ENCODE results near the gene NOD2.
A peak's percentile ranks its signal among the peaks of the same experiment; 100 is the strongest.

The NOD2 gene

DNA sequence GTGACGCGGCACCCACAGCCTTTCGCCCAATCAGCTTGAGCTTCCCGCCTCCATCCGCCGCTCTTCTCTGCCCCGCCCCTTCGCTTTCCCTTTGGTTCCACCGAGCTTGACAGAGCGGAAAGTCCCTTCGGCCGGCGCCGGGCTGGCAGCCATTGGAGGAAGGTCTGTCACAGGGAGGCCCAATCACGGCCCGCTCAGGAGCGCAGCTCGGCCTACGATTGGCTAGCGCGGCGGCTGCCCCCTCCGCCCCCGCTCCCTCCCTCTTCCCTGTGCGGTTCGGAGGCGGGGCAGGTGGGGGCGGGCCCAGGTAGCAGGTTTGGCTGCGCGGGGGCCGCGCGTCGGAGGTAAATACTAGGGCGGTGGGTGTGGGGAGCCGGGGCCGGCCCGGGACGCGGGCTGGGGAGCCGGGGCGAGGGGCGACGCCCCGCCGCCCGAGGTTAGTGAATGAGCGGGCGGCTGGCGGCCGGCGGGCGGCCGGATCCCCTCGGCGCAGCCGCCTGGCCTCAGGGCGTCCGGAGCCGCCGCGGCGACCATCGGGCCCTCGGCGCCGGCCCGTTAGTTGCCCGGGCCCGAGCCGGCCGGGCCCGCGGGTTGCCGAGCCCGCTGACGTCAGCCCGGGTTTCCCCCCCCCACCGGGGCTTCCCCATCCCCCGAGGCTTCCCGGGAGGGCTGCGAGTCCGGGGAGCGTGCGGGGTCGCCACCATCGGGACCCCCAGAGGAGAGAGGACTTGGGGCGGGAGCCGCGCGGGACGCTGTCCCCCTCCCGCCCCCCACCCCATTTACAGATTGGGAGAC lies 48.6 kb downstream of the NOD2 start, which contains the start of gene CYLD:
TSS of gene CYLD (plus strand) at position 306 of the 795 bp plus-strand sequence. CDS start 7,613 bp downstream, outside the sequence.
- Mint-ChIP-seq H3K27me3 (no peaks in the 10 kb centered on the region), H3K27ac (peak within 1 kb of the TSS; percentile 98), H3K4me3 (peak within 1 kb of the TSS; percentile 85), H3K36me3 (peaks cover 45% of the 10 kb centered on the region), H3K4me1 (peaks cover 40% of the 10 kb centered on the region), H3K9me3 (no peaks in the 10 kb centered on the region)
- DNase-seq: peak; percentile 100
- CTCF ChIA-PET: interaction anchor here (0.8 to 5.7 kb wide), 8 partner anchors 63 to 78 kb away, joined by 3 to 183 read pairs (median 4); no protein-coding TSS in a partner anchor

DNA sequence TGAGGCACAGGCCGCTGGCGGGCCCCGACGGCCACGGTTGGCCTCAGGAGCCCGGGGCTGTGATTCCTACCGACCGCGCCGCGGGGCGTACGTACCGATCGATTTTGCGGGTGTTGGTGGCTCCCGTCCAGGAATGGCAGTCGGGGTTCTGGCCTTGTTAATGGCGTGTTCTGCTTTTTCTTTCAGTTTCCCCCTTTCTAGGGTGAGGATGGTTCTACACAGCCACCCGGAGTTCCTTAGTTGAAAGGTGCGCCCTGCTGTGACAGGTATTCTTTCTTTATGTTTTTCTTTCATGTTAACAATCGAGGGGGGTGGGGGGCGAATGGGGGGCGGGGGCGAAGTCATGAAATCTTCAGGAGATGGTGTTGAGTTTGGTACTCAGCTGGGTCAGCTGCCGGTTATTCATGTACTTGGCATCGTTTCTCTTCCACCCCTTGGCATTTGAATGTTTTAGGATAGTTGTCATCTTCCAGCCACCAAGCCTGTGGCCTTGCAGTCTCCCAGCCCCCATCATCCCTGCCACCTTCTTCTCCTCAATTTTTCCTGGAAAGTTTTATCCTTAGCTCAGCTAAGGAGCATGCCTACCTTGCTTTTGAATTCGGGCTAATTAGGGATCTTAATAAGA lies 49.3 kb downstream of the NOD2 start:
- Mint-ChIP-seq H3K36me3 (peaks cover 49% of the 10 kb centered on the region), H3K4me1 (peaks cover 47% of the 10 kb centered on the region), H3K27me3 (no peaks in the 10 kb centered on the region), H3K27ac (peak overlapping the region; percentile 92), H3K9me3 (no peaks in the 10 kb centered on the region), H3K4me3 (peak overlapping the region; percentile 80)
- peak; percentile 74 for DNase-seq
- CTCF ChIA-PET: interaction anchor here (5.7 to 6.0 kb wide), 2 partner anchors 65 to 74 kb away, joined by 33 to 183 read pairs; no protein-coding TSS in a partner anchor

DNA sequence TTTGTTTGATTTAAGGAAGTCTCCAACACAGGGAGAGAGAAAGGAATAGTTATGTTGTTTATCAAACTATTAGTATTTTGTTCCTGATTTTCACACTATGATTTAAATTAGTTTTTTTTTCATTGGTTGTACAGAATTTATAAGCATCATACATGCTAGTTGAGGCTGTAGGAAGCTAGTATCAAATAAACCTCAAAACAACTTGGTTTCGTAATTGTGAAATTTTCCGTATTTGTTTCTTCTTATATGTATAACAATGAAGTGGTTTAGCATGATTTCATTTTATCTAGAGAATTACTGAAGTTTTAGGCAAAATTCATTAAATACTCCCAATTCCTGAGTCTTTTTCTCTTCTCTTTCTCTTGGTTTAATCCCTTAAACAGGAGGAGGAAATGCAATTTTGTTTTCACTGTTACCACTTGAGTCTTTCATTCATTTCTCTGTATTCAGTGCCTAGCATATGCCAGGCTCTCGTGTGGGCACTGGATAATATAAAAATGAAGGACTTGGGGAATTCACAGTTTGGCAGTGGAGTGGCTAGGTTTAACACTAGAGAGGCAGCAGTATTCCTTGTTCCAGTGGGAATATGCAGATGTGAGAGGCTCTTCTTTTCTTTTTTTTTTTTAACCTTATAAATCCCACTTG lies 50.3 kb downstream of the NOD2 start:
- DNase-seq: no peak
- peak overlapping the region; percentile 80 for H3K4me3 Mint-ChIP-seq
- peaks cover 47% of the 10 kb centered on the region for H3K36me3 Mint-ChIP-seq
- no peaks in the 10 kb centered on the region for H3K9me3 Mint-ChIP-seq
- no peaks in the 10 kb centered on the region for H3K27me3 Mint-ChIP-seq
- H3K27ac Mint-ChIP-seq: peak overlapping the region; percentile 92
- H3K4me1 Mint-ChIP-seq: peaks cover 54% of the 10 kb centered on the region
- CTCF ChIA-PET: interaction anchor here (2.5 to 6.0 kb wide), 6 partner anchors 24 to 75 kb away, joined by 10 to 183 read pairs (median 26); partner anchors contain the start of gene SNX20

DNA sequence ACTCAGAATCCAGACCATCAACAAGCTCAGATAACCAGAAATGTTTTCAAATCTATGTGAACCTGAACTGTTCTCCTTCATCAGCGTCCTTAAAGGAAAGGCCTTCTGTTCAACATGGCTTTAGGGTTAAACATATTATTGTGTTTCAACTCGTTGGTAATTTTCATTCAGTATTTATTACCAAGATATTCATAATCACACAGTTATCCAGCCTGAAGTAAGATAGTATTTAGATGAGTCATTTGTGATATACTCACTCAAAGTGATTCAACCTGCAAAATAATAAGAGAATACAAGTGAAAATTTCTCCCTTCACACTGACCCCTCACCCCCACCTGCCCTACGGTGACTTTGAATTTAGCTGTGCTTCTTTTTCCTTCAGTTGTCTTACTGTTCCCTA lies 51.5 kb downstream of the NOD2 start:
- no peaks in the 10 kb centered on the region for H3K9me3 Mint-ChIP-seq
- peaks cover 56% of the 10 kb centered on the region for H3K4me1 Mint-ChIP-seq
- peak overlapping the region; percentile 80 for H3K4me3 Mint-ChIP-seq
- CTCF ChIA-PET: interaction anchor here (1.0 to 6.0 kb wide), 9 partner anchors 9 to 418 kb away, joined by 3 to 183 read pairs (median 20); partner anchors contain the start of gene SNX20
- H3K27me3 Mint-ChIP-seq: no peaks in the 10 kb centered on the region
- no peak for DNase-seq
- peak overlapping the region; percentile 92 for H3K27ac Mint-ChIP-seq
- peaks cover 49% of the 10 kb centered on the region for H3K36me3 Mint-ChIP-seq

DNA sequence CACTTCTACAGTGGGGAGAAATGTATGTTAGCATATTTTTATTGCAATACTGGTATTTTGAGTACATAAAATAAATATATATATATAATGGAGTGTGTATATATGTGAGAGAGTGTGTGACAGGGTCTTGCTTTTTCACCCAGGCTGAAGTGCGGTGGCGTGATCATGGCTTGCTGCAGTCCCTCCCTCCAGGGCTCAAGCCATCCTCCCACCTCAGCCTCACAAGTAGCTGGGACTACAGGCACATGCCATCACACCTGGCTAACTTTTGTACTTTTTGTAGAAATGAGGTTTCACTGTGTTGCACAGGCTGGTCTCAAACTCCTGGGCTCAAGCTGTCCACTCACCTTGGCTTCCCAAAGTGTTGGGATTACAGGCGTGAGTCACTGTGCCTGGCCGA lies 52.5 kb downstream of the NOD2 start:
- peak overlapping the region; percentile 92 for H3K27ac Mint-ChIP-seq
- CTCF ChIA-PET: interaction anchor here (0.9 to 6.0 kb wide), 13 partner anchors 10 to 721 kb away, joined by 3 to 183 read pairs (median 9); partner anchors contain the start of genes CNEP1R1 and SNX20
- peaks cover 58% of the 10 kb centered on the region for H3K4me1 Mint-ChIP-seq
- peaks cover 56% of the 10 kb centered on the region for H3K36me3 Mint-ChIP-seq
- H3K9me3 Mint-ChIP-seq: no peaks in the 10 kb centered on the region
- H3K27me3 Mint-ChIP-seq: no peaks in the 10 kb centered on the region
- H3K4me3 Mint-ChIP-seq: peak overlapping the region; percentile 80
- peak; percentile 49 for DNase-seq

DNA sequence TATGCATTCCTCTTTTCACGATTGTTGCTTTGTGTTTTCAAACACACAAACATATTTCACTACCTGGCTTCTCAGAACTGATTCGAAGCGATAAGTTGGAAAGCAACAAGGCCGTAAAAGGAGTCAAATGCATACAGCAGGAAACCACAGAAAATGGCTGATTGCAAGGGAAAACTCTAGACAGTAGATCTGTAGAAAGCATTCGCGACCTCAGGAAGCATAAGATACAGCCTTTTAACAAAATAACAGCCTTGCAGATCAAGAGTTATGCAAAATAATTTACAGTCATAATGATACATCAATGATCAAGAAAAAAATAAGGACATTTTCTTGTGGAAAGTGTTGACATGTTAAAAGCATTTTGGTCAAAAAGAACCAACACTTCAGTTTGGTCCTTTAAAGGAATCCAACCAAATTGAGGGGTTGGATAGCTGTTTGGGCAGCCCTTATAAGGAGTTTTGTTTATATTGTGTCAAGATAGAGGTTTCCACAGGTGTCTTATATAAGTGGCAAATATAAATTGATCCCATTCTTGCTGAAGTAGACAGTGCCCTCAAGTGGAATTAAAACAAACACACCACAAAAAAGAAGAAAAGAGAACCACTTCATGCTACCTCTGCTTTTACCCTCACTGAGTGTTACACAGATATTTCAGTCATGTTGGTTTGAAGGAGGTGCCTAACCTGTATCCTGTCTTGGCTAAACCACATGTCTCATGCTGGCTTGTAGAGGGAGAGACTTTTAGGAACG lies 54.0 kb downstream of the NOD2 start:
- Mint-ChIP-seq H3K27ac (peak overlapping the region; percentile 92), H3K36me3 (peaks cover 63% of the 10 kb centered on the region), H3K27me3 (no peaks in the 10 kb centered on the region), H3K4me3 (peak overlapping the region; percentile 81), H3K9me3 (no peaks in the 10 kb centered on the region), H3K4me1 (peaks cover 60% of the 10 kb centered on the region)
- DNase-seq: peak; percentile 34
- CTCF ChIA-PET: interaction anchor here (1.1 to 6.0 kb wide), 13 partner anchors 20 to 418 kb away, joined by 3 to 183 read pairs (median 8); partner anchors contain the start of gene SNX20

DNA sequence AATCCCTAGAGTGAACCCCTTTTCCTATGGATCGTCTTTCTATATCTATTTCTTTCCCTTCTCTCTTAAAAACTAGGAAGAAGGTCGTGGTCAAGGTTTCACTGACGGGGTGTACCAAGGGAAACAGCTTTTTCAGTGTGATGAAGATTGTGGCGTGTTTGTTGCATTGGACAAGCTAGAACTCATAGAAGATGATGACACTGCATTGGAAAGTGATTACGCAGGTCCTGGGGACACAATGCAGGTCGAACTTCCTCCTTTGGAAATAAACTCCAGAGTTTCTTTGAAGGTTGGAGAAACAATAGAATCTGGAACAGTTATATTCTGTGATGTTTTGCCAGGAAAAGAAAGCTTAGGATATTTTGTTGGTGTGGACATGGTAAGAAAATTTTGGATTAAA lies 58.1 kb downstream of the NOD2 start:
- DNase-seq: no peak
- Mint-ChIP-seq H3K36me3 (peaks cover 63% of the 10 kb centered on the region), H3K27ac (peak overlapping the region; percentile 45), H3K4me1 (peaks cover 80% of the 10 kb centered on the region), H3K9me3 (no peaks in the 10 kb centered on the region), H3K27me3 (no peaks in the 10 kb centered on the region), H3K4me3 (no peak overlapping the region)
- CTCF ChIA-PET: interaction anchor here (1.3 to 5.7 kb wide), 5 partner anchors 14 to 84 kb away, joined by 4 to 50 read pairs (median 5); no protein-coding TSS in a partner anchor

DNA sequence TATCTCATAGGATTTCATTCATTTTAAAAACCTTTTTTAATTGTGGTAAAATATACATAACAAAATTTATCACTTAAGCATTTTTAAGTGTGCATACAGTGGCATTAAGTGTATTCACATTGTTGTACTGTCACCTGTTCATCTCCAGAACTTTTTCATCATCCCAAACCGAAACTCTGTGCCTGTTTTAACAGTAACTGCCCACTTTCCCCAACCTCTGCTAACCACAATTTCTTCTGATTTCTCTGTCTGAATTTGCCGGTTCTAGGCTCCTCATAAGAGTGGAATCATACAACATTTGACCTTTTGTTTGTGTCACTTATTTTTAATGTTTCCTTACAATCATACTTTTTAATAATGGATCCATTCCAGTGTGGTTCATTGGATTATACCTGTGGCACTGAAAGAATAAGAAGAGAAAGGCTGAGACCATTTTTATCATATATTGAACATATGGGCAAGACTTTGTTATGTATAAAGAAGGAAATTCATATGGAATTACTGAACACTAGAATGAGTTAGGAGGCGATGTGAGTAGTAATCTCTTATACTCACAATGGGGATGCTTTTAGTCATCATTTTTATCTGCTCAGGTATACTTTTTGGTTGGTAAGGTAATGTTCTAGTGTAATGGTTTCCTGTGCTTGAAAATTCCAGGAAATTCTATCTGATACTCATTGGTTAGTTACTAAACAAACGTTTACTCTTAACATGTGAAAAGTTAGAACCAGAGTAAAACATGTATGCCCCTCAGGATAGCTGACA lies 59.2 kb downstream of the NOD2 start:
- no peak for DNase-seq
- Mint-ChIP-seq H3K9me3 (no peaks in the 10 kb centered on the region), H3K27ac (peak overlapping the region; percentile 26), H3K27me3 (no peaks in the 10 kb centered on the region), H3K36me3 (peaks cover 66% of the 10 kb centered on the region), H3K4me1 (peaks cover 79% of the 10 kb centered on the region), H3K4me3 (no peak overlapping the region)
- CTCF ChIA-PET: interaction anchor here (5.7 kb wide), 1 partner anchor 86 kb away, joined by 50 read pairs; no protein-coding TSS in a partner anchor

DNA sequence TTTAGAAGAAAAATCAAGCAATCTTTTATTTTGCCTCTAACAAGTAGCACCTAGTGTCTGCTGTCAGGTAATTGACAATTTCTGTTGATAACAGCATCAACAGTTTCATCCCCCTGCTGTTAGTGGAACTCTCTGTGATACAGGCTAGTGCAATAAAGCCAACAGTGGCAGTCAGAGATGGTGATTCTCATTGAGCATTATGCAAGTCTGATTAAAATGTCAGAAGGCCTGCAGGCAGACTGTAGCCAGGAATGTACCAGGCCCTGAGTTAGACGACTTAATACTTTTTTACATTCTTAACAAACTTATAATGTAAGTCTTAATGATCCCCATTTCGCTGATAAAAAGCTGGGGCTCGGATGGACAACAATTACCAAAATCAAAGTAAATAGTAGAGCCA lies 63.1 kb downstream of the NOD2 start:
- Mint-ChIP-seq H3K36me3 (peaks cover 66% of the 10 kb centered on the region), H3K4me1 (peaks cover 76% of the 10 kb centered on the region), H3K27me3 (no peaks in the 10 kb centered on the region), H3K4me3 (no peak overlapping the region), H3K27ac (peak overlapping the region; percentile 43), H3K9me3 (no peaks in the 10 kb centered on the region)
- CTCF ChIA-PET: interaction anchor here (0.9 to 1.1 kb wide), 4 partner anchors 10 to 89 kb away, joined by 3 to 5 read pairs (median 3); no protein-coding TSS in a partner anchor
- no peak for DNase-seq

DNA sequence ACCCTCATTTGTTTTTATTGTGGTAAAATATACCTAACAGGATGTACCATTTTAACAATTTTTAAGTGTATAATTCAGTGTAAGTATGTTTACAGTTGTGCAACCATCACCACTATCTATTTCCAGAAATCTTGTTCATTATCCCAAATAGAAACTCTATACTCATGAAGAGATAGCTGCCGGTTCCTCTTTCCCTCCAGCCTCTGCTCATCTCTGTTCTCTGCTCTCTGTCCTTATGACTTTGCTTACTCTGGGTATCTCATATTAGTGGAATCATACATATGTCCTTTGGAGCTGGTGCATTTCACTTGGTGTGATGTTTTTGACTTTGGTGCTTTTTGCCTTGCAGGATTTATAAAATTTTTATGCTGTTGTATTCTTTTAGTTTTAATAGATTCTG lies 67.9 kb downstream of the NOD2 start:
- DNase-seq: no peak
- no peak overlapping the region for H3K27ac Mint-ChIP-seq
- H3K27me3 Mint-ChIP-seq: no peaks in the 10 kb centered on the region
- H3K4me1 Mint-ChIP-seq: peaks cover 77% of the 10 kb centered on the region
- CTCF ChIA-PET: no interaction called here
- peaks cover 69% of the 10 kb centered on the region for H3K36me3 Mint-ChIP-seq
- H3K9me3 Mint-ChIP-seq: peaks cover 2% of the 10 kb centered on the region
- no peak overlapping the region for H3K4me3 Mint-ChIP-seq

DNA sequence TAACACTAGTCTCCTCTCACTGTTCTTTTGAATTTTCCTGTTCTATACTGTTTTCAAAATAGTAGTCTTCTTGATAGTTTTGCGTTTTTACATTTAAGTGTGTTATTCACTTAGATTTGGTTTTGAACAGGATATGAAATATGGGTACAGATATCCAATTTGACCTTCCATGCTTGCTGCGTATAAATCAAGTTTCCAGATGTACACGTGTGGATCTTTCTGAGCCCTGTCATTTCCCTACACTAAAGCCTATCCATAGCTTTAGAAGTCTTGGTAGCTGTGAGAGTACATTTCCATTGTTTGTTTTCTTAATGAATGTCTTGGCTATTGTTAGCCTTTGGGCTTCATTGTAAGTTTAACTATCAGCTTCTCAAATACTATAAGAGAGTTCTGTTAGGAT lies 68.8 kb downstream of the NOD2 start:
- no peak overlapping the region for H3K4me3 Mint-ChIP-seq
- H3K36me3 Mint-ChIP-seq: peaks cover 69% of the 10 kb centered on the region
- peaks cover 8% of the 10 kb centered on the region for H3K9me3 Mint-ChIP-seq
- no peak overlapping the region for H3K27ac Mint-ChIP-seq
- no peak for DNase-seq
- CTCF ChIA-PET: interaction anchor here (1.0 to 1.4 kb wide), 3 partner anchors 44 to 92 kb away, joined by 3 to 6 read pairs (median 4); no protein-coding TSS in a partner anchor
- H3K27me3 Mint-ChIP-seq: no peaks in the 10 kb centered on the region
- H3K4me1 Mint-ChIP-seq: peaks cover 76% of the 10 kb centered on the region

DNA sequence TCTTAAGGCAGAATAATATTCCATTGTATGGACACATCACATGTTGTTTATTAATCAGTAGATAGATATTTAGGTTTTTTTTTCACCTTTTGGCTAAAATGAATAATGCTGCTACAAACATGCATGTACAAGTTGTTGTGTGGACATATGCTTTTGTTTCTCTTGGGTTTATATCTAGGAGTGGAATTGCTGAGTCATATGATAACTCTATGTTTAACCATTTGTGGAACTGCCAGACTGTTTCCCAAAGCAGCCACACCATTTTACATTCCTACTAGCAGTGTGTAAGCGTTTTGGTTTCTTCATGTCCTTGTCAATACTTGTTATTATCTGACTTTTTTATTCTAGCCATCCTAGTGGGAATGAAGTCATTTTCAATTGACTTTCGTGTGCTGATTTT lies 69.8 kb downstream of the NOD2 start:
- Mint-ChIP-seq H3K36me3 (peaks cover 68% of the 10 kb centered on the region), H3K27ac (no peak overlapping the region), H3K9me3 (peaks cover 8% of the 10 kb centered on the region), H3K27me3 (no peaks in the 10 kb centered on the region), H3K4me1 (peaks cover 79% of the 10 kb centered on the region), H3K4me3 (no peak overlapping the region)
- DNase-seq: no peak
- CTCF ChIA-PET: interaction anchor here (1.1 to 2.0 kb wide), 3 partner anchors 43 to 96 kb away, joined by 4 to 6 read pairs (median 4); no protein-coding TSS in a partner anchor

Data from activated naive CD4-positive, alpha-beta T cell treated with anti-CD3 and anti-CD28 coated beads, Interleukin-2, amount 10 ng/mL, durations not matched to agents 7 days and 5 days (primary cell).